ENCODE results near the gene SYNC.
A peak's percentile ranks its signal among the peaks of the same experiment; 100 is the strongest.
"Not testable (repeated sequence)": the region's sequence is repeated elsewhere in the genome, so short reads cannot be mapped to it uniquely, and the experiment has no call there.

The SYNC gene

GRCh38 chr1:32709075-32709474 lies 6.5 kb upstream of the SYNC start:
- ChIA-PET POLR2A (ENCODE audit: low non-redundant PET) (no interaction called here), CTCF (interaction anchor here (0.7 kb wide), 2 partner anchors 62 to 884 kb away, joined by 3 read pairs; no protein-coding TSS in a partner anchor)
- TF ChIP-seq CTCF (conservative IDR thresholded peaks at IDR 0.05; ENCODE audit: low read depth) = no peak
- H3K27ac ChIP-seq = no peak overlapping the region
- DNase-seq (ENCODE audit: low spot score) = no peak

GRCh38 chr1:32706491-32706890 lies 3.9 kb upstream of the SYNC start:
- no peak for DNase-seq (ENCODE audit: low spot score)
- ChIA-PET POLR2A (ENCODE audit: low non-redundant PET) (no interaction called here), CTCF (interaction anchor here (0.6 to 1.9 kb wide), 2 partner anchors 56 to 68 kb away, joined by 3 to 9 read pairs; partner anchors contain the start of gene ZBTB8OS)
- TF ChIP-seq CTCF (conservative IDR thresholded peaks at IDR 0.05; ENCODE audit: low read depth) = no peak
- H3K27ac ChIP-seq = peak overlapping the region; percentile 36

GRCh38 chr1:32705516-32705915 lies 2.9 kb upstream of the SYNC start:
- POLR2A ChIA-PET (ENCODE audit: low non-redundant PET) = no interaction called here
- TF ChIP-seq CTCF (conservative IDR thresholded peaks at IDR 0.05; ENCODE audit: low read depth) = no peak
- DNase-seq (ENCODE audit: low spot score) = no peak
- 0 out of 2 replicates have a peak overlapping the region, but pooled peaks have one; percentile 10 for H3K27ac ChIP-seq
- CTCF ChIA-PET = interaction anchor here (0.6 to 1.9 kb wide), 3 partner anchors 37 to 185 kb away, joined by 3 to 9 read pairs (median 4); no protein-coding TSS in a partner anchor

- DNase-seq (ENCODE audit: low spot score) = peak; percentile 54
- POLR2A ChIA-PET (ENCODE audit: low non-redundant PET) = no interaction called here
- peak overlapping the region; percentile 93 for H3K27ac ChIP-seq
- no peak for TF ChIP-seq CTCF (conservative IDR thresholded peaks at IDR 0.05; ENCODE audit: low read depth)
- CTCF ChIA-PET = interaction anchor here (0.6 to 3.6 kb wide), 3 partner anchors 9 to 70 kb away, joined by 3 to 26 read pairs (median 10); no protein-coding TSS in a partner anchor
Observed at GRCh38 chr1:32703479-32704291, 1.1 kb upstream of the SYNC start.

GRCh38 chr1:32701951-32702598 lies 495 bp downstream of the SYNC start:
- H3K27ac ChIP-seq = peak overlapping the region; percentile 93
- ChIA-PET POLR2A (ENCODE audit: low non-redundant PET) (interaction anchor here (0.6 kb wide), 1 partner anchor 51 kb away, joined by 3 read pairs; the partner anchor contains the start of gene RBBP4), CTCF (interaction anchor here (0.6 to 3.6 kb wide), 5 partner anchors 10 to 124 kb away, joined by 3 to 26 read pairs (median 4); no protein-coding TSS in a partner anchor)
- no peak for TF ChIP-seq CTCF (conservative IDR thresholded peaks at IDR 0.05; ENCODE audit: low read depth)
- no peak for DNase-seq (ENCODE audit: low spot score)

GRCh38 chr1:32701421-32701911 lies 1.1 kb downstream of the SYNC start:
- no peak for DNase-seq (ENCODE audit: low spot score)
- peak overlapping the region; percentile 93 for H3K27ac ChIP-seq
- POLR2A ChIA-PET (ENCODE audit: low non-redundant PET) = interaction anchor here (0.6 kb wide), 1 partner anchor 50 kb away, joined by 3 read pairs; the partner anchor contains the start of gene RBBP4
- CTCF ChIA-PET = interaction anchor here (0.7 to 3.6 kb wide), 2 partner anchors 11 to 71 kb away, joined by 4 to 26 read pairs; no protein-coding TSS in a partner anchor
- no peak for TF ChIP-seq CTCF (conservative IDR thresholded peaks at IDR 0.05; ENCODE audit: low read depth)

GRCh38 chr1:32696996-32697395 lies 5.6 kb downstream of the SYNC start:
- POLR2A ChIA-PET (ENCODE audit: low non-redundant PET); H3K27ac ChIP-seq; CTCF ChIA-PET; DNase-seq (ENCODE audit: low spot score): not testable (repeated sequence)

Data from RWPE1 (cell line).